ENCODE measurements around the gene DCUN1D2.

Gene DCUN1D2

DNA sequence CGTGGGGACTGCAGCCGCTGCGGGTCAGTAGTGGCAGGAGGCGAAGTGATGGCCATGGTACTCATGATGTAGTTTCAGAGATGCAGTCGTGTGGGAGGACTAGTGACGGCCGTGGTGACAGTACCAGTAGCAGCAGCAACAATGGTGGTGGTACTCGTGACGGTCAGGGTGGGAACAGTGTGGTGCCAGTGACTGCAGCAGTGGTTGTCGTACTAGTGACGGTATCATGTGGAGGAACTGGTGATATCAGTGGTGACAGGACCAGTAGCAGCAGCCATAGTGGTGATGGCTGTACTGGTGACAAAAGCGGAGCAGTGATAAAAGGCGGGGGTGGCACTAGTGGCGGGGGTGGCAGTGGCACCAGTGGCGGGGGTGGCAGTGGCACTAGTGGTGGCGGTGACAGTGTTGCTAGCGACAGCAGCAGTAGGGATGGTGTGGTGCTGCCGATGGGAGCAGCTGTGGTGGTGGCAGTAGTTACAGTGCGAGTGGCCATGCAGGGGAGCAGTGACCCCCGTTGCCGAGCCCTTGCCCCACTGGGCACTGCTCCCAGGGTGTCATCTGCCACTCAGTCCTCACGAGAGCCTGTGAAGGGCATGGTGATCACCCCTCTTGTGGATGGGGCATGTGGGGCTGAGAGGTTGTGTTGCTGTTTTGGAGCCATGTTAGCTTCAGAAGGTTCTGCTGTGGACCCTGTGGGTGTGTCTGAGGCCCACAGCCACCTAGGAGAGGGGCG, 60.0 kb downstream of the DCUN1D2 start:
- DNase-seq (ENCODE audit: insufficient read length, low spot score) (no peak), FAIRE-seq (no peak)
- TF ChIP-seq POLR2A (IDR thresholded peaks at IDR 0.05; ENCODE audit: low read depth, low read length): no peak

DNA sequence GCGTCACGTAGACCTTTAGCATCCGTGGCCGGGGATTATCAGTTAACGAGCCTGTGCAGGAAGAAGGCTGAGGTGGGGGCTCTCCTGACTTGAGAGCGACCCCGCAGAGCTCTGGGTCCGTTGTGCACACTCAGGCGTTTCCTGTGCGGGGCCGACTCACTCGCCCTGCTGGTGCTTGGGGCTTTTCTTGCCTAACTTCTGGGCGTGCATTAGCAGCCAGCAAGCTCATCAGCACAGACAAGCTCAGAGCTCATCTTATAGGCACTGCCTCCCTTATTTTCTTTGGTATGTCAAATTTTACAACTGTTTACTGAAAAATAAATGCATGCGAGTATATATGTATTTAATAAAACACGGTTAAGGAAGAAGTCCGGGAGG, 60.9 kb downstream of the DCUN1D2 start:
- TF ChIP-seq POLR2A (IDR thresholded peaks at IDR 0.05; ENCODE audit: low read depth, low read length): no peak
- FAIRE-seq: no peak
- no peak for DNase-seq (ENCODE audit: insufficient read length, low spot score)

DNA sequence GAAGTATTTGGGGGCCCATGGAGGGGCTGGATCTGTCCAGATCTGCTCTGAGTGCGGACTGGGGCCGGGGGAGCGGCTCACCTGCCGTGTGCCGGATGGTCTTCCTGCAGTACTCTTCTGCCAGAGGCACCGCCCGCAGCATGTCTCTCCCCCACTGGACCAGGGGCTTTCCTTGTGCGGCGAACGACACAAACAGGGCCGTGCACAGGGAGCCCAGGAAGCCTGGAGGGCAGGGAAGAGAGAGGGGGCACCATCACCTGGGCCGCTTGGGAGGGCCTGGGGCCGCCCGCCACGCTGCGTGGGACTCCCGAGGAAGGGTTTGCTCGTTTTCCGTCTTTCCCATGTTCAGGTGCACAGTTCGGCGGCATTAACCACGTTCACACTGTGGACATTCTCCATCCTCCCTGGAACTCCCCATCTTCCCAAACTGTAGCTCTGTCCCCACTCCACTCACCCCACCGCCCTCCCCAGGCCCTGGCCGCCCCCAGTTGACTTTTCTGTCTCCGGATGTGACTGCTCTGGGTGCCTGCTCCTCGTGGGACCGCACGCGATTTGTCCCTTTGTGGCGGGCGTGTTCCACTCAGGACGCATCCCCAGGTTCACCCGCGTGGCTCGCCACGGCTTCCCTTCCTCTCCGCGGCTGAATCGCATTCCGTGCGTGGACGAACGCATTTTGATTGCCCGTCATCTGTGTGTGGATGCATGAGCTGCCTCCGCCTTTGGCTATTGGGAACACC, 61.5 kb downstream of the DCUN1D2 start:
- TF ChIP-seq POLR2A (IDR thresholded peaks at IDR 0.05; ENCODE audit: low read depth, low read length): no peak
- DNase-seq (ENCODE audit: insufficient read length, low spot score) (no peak), FAIRE-seq (no peak)

DNA sequence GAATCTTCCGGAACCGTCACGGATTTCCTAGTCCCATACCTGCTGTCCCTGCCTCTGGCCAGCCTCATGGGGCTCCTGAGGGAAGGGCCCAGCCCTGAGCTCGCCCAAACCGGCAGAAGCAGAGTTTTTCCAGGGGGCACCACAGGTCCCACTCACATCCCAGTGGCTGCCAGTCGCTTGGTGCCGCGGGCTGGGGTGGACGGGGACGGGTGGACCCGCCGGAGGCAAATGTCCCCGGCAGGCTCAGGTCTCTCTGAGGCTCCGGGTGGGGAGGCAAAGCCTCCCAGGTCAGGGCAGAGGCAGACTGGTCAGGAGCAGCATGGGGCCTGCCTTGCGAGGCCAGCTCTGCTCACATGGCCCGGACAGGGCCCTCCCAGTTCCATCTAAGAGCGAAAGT, 62.0 kb downstream of the DCUN1D2 start:
- DNase-seq (ENCODE audit: insufficient read length, low spot score) (no peak), FAIRE-seq (no peak)

GRCh38 chr13:113427562-113428468, 62.7 kb downstream of the DCUN1D2 start:
- no peak for DNase-seq (ENCODE audit: insufficient read length, low spot score)
- TF ChIP-seq POLR2A (IDR thresholded peaks at IDR 0.05; ENCODE audit: low read depth, low read length): no peak
- FAIRE-seq: no peak

More for the DNA sequence above, 62.0 kb downstream of the DCUN1D2 start:
- no peak for TF ChIP-seq POLR2A (IDR thresholded peaks at IDR 0.05; ENCODE audit: low read depth, low read length)

GRCh38 chr13:113426591-113426986, 63.9 kb downstream of the DCUN1D2 start:
- no peak for FAIRE-seq
- TF ChIP-seq POLR2A (IDR thresholded peaks at IDR 0.05; ENCODE audit: low read depth, low read length): no peak
- no peak for DNase-seq (ENCODE audit: insufficient read length, low spot score)

DNA sequence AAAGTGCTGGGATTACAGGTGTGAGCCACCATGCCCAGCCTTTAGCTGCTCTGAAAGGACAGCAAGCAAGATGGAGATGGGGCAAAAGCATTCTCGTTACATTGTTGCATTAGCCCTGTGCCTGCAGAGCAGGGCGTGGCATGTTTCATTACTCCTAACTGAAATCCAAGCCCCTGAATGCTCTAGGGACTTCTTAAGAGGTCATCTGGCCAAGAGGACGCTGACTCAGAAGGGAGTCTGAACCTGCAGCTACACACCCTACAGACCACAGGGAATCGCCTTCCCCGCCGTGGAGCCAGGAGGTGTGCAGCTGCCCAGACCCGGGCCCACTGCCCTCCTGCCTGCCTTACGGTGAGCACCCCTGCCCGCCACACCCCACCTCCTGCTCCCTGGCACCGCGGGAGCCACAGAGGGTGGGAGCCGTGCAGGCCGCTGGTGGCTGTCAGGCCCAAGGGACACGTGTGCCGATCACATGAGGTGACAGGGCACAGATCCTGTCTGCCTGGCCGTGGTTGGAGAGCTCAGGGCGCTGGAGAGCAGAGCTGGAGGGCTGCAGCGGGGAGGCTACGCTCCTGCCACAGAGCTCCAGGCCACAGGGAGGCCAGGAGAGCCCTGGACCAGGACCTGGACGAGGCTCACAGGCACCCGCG, 64.4 kb downstream of the DCUN1D2 start:
- FAIRE-seq (peak; percentile 58), DNase-seq (ENCODE audit: insufficient read length, low spot score) (peak; percentile 47)
- TF ChIP-seq POLR2A (IDR thresholded peaks at IDR 0.05; ENCODE audit: low read depth, low read length): no peak

- TF ChIP-seq POLR2A (IDR thresholded peaks at IDR 0.05; ENCODE audit: low read depth, low read length): no peak
- DNase-seq (ENCODE audit: insufficient read length, low spot score) (no peak), FAIRE-seq (no peak)
Observed at GRCh38 chr13:113423520-113424163, 66.9 kb downstream of the DCUN1D2 start.

DNA sequence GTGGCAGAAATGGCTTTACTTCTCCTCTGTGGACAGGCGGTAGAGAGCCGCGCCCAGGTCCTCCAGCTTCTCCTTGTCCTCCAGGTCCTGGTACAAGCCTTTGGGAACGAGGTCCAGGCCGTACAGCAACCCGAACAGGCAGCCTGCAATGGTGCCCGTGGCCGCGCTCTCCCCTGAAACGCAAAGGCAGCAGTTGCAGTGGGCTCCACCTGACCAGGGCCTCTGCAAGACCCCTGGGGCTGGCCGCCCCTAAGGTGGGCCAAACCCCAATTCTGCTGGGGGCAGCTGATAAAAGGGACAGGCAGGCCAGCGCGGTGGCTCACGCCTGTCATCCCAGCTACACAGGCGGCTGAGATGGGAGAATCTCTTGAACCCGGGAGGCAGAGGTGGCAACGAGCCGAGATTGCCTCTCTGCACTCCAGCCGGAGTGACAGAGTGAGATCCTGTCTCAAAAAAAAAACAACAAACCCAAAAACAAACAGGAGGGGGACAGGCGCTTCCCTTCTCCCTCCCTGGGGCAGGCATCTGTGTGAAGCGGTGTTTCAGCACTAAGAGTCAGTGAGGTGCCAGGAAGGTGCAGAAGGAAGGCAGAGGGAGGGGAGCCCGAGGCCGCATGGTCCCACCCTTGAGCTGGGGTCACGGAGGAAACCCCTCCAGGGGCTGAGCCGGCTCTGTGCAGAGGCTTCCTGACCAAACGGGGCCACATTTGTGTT, 67.5 kb downstream of the DCUN1D2 start:
- FAIRE-seq: no peak
- no peak for TF ChIP-seq POLR2A (IDR thresholded peaks at IDR 0.05; ENCODE audit: low read depth, low read length)
- no peak for DNase-seq (ENCODE audit: insufficient read length, low spot score)

DNA sequence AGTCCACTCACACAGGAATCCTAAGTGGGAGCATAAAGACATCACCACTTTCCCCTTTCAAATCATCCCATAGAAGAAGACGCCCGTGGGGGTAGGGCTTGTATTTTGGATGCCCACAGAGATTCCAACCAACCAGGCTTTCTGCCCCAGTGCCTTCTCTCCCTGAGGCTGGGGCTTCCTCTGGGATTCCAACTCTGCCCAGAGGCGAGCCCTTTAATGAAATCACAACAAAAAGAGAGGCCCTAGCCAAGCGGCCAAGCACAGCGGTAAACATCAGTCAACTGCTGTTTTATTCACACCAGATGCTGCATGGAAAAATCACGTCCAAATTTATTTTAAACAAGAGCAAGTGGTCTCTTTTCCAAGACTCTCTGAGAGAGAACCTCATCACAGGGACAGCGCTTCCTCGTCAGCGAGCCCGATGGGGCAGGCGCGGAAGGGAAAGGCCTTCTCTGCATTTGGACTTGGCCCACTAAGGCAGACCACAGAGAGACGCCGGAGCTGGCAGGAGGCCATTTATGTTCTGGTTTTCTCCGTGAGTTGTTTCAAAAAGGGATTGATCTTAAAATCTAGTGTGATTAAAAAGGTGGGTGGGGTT, 68.7 kb downstream of the DCUN1D2 start:
- TF ChIP-seq POLR2A (IDR thresholded peaks at IDR 0.05; ENCODE audit: low read depth, low read length): no peak
- no peak for FAIRE-seq
- DNase-seq (ENCODE audit: insufficient read length, low spot score): no peak

GRCh38 chr13:113420833-113421600, 69.5 kb downstream of the DCUN1D2 start:
- no peak for TF ChIP-seq POLR2A (IDR thresholded peaks at IDR 0.05; ENCODE audit: low read depth, low read length)
- FAIRE-seq (no peak), DNase-seq (ENCODE audit: insufficient read length, low spot score) (no peak)

GRCh38 chr13:113420232-113420631, 70.3 kb downstream of the DCUN1D2 start:
- FAIRE-seq (no peak), DNase-seq (ENCODE audit: insufficient read length, low spot score) (no peak)
- no peak for TF ChIP-seq POLR2A (IDR thresholded peaks at IDR 0.05; ENCODE audit: low read depth, low read length)
